HG02885 (cell line): ENCODE data around the gene SDHAF4.
"Not testable (repeated sequence)": the region's sequence is repeated elsewhere in the genome, so short reads cannot be mapped to it uniquely, and the experiment has no call there.

Experiments
- ATAC-seq: cut with Tn5 transposase; IDR thresholded peaks from one replicate; pipeline ENCODE4 v1.9.1; 2021; ENCODE audit warnings: mild to moderate bottlenecking; ENCODE audit not compliant: unreplicated experiment, poor library complexity

The SDHAF4 gene

GRCh38 chr6:70590400-70590799 lies 23.7 kb downstream of the SDHAF4 start:
- ATAC-seq = no peak

GRCh38 chr6:70592391-70593117 lies 25.8 kb downstream of the SDHAF4 start:
- ATAC-seq = no peak

- ATAC-seq = no peak
Measured at GRCh38 chr6:70593118-70593486, 26.4 kb downstream of the SDHAF4 start.

- no peak for ATAC-seq
Measured at GRCh38 chr6:70599187-70599586, 32.5 kb downstream of the SDHAF4 start.

- ATAC-seq = no peak
Measured at GRCh38 chr6:70601014-70601413, 34.3 kb downstream of the SDHAF4 start.

- ATAC-seq = no peak
Measured at GRCh38 chr6:70604254-70604653, 37.5 kb downstream of the SDHAF4 start.

- ATAC-seq = not testable (repeated sequence)
Measured at GRCh38 chr6:70607371-70607770, 40.6 kb downstream of the SDHAF4 start.

- ATAC-seq = not testable (repeated sequence)
Measured at GRCh38 chr6:70609181-70609580, 42.5 kb downstream of the SDHAF4 start.

- no peak for ATAC-seq
Measured at GRCh38 chr6:70616728-70617260, 50.1 kb downstream of the SDHAF4 start.

- no peak for ATAC-seq
Measured at GRCh38 chr6:70620746-70621145, 54.0 kb downstream of the SDHAF4 start.

- no peak for ATAC-seq
Measured at GRCh38 chr6:70622461-70622860, 55.7 kb downstream of the SDHAF4 start.

GRCh38 chr6:70625436-70625835 lies 58.7 kb downstream of the SDHAF4 start:
- no peak for ATAC-seq

- no peak for ATAC-seq
Measured at GRCh38 chr6:70627500-70628254, 60.9 kb downstream of the SDHAF4 start.

- ATAC-seq = no peak
Measured at GRCh38 chr6:70629929-70630328, 63.2 kb downstream of the SDHAF4 start.

- no peak for ATAC-seq
Measured at GRCh38 chr6:70633870-70634269, 67.1 kb downstream of the SDHAF4 start.

GRCh38 chr6:70636596-70636995 lies 69.9 kb downstream of the SDHAF4 start:
- no peak for ATAC-seq

- ATAC-seq = no peak
Measured at GRCh38 chr6:70638468-70638867, 71.7 kb downstream of the SDHAF4 start.
